ENCODE results near the gene ESYT2. TPM values are rescaled to one million over a fixed set of nuclear protein-coding genes. Genes with fewer than 3 reads are reported as not detected.

Gene ESYT2
- total RNA-seq, 1 experiment from 2014 or later: 66.6 TPM

DNA sequence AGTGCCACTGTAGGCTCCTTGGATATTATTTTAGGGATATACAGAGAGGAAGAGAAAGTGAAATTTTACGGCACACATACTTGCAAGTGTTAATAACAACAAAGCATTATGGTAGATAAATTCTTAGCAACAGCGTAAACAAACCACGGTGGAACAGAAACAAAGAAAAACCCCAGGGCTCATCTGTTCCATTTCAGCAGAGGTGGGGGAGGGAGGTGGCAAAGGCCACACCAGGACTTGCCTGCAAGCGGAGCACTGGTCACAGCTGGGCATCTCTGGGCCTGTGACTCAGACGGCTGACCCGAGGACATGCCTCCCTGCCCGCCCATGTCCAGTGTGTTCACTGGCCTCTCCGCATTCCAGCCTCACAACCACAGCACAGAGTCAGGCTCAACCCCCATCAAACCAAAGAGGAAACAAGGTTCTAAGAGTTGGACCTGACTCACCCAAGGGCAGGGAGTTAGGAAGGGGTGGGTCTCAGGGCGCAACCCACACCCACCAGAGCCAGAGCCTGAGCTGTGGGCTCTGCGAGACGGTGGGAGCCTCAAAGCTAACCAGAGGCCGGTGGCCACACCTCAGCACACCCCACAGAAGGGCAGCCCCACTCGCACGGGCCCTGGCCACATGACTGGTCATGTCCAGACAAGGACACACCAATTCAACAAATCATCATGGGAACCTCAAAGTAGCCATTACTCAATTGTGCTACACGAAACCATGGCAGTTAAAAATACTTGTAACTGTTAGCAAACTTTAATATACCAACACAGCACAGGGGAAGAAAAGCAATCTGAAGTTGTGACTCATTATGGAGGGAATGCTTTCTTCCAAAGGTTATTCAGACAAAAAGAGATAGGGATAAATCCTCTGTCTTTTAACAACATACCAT is 10.7 kb downstream of the ESYT2 start:
- TSS peak; percentile 94 for BruUV-seq (replicated peaks)
- intact Hi-C loops (cut with micrococcal nuclease; ENCODE audit: unreplicated experiment): loop anchor here (2.0 to 5.0 kb wide), 2 partner anchors 16 to 116 kb away; partner anchors contain the start of gene NCAPG2
- Mint-ChIP-seq H3K4me1 (ENCODE audit: low read depth, unreplicated experiment) (peaks cover 71% of the 10 kb centered on the region), H3K27ac (ENCODE audit: unreplicated experiment) (peak overlapping the region; percentile 96), H3K36me3 (ENCODE audit: insufficient read depth, unreplicated experiment) (peaks cover 17% of the 10 kb centered on the region), H3K27me3 (ENCODE audit: unreplicated experiment) (no peaks in the 10 kb centered on the region), H3K4me3 (ENCODE audit: low read depth, unreplicated experiment) (peak overlapping the region; percentile 65), H3K9me3 (ENCODE audit: low read depth, unreplicated experiment) (no peaks in the 10 kb centered on the region)
- CTCF ChIA-PET: interaction anchor here (0.6 to 0.8 kb wide), 2 partner anchors 9 to 432 kb away, joined by 3 to 5 read pairs; no protein-coding TSS in a partner anchor
- peak; percentile 93 for DNase-seq
- TF ChIP-seq, protein P1, sequence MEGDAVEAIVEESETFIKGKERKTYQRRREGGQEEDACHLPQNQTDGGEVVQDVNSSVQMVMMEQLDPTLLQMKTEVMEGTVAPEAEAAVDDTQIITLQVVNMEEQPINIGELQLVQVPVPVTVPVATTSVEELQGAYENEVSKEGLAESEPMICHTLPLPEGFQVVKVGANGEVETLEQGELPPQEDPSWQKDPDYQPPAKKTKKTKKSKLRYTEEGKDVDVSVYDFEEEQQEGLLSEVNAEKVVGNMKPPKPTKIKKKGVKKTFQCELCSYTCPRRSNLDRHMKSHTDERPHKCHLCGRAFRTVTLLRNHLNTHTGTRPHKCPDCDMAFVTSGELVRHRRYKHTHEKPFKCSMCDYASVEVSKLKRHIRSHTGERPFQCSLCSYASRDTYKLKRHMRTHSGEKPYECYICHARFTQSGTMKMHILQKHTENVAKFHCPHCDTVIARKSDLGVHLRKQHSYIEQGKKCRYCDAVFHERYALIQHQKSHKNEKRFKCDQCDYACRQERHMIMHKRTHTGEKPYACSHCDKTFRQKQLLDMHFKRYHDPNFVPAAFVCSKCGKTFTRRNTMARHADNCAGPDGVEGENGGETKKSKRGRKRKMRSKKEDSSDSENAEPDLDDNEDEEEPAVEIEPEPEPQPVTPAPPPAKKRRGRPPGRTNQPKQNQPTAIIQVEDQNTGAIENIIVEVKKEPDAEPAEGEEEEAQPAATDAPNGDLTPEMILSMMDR (IDR thresholded peaks at IDR 0.05; ENCODE audit: unreplicated experiment): no peak

DNA sequence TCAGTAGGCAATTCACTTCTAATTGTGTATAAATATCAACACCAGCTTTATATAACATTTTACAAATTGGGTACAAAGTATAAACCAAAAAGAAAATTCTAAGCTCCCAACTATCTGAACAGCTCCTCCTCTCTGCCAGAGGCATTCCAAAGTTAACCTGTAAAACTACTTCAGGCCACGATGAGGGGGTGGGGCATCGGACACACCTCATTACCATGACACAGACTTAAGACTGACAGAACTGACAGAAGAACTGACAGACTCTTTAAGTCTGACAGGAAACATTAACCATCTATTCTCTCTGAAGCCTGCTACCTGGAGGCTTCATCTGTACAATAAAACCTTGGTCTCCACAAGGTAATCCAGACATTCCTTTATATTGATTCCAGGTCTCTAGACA is 12.3 kb downstream of the ESYT2 start:
- intact Hi-C loops (cut with micrococcal nuclease; ENCODE audit: unreplicated experiment): loop anchor here (5.0 kb wide), 1 partner anchor 115 kb away; the partner anchor contains the start of gene NCAPG2
- CTCF ChIA-PET: interaction anchor here (1.8 kb wide), 1 partner anchor 14 kb away, joined by 4 read pairs; no protein-coding TSS in a partner anchor
- TF ChIP-seq, protein P1 (IDR thresholded peaks at IDR 0.05; ENCODE audit: unreplicated experiment): no peak
- Mint-ChIP-seq H3K4me1 (ENCODE audit: low read depth, unreplicated experiment) (peaks cover 83% of the 10 kb centered on the region), H3K9me3 (ENCODE audit: low read depth, unreplicated experiment) (no peaks in the 10 kb centered on the region), H3K27me3 (ENCODE audit: unreplicated experiment) (no peaks in the 10 kb centered on the region), H3K36me3 (ENCODE audit: insufficient read depth, unreplicated experiment) (peaks cover 17% of the 10 kb centered on the region), H3K4me3 (ENCODE audit: low read depth, unreplicated experiment) (peak overlapping the region; percentile 65), H3K27ac (ENCODE audit: unreplicated experiment) (peak overlapping the region; percentile 96)
- DNase-seq: peak; percentile 77
- no TSS peak for BruUV-seq (replicated peaks)

DNA sequence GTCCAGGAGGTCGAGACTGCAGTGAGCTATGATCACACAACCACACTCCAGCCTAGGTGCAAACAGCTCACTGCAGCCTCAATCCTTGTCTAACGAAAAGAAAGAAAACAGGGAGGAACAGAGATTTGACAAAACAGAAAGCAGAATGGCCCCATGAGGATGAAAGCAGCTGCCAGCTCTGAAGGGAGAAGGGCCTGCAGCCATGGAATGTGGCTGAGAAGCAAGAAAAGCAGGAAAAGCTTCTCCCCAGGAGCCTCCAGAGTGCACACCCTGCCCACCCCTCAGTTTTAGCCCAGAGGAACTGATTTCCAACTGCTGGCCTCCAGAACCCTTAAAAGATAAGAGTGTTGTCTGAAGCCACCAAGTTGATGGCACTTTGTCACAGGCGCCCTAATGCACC is 13.0 kb downstream of the ESYT2 start:
- no peaks in the 10 kb centered on the region for H3K27me3 Mint-ChIP-seq (ENCODE audit: unreplicated experiment)
- BruUV-seq (replicated peaks): no TSS peak
- H3K4me3 Mint-ChIP-seq (ENCODE audit: low read depth, unreplicated experiment): peak overlapping the region; percentile 65
- peaks cover 83% of the 10 kb centered on the region for H3K4me1 Mint-ChIP-seq (ENCODE audit: low read depth, unreplicated experiment)
- peak overlapping the region; percentile 96 for H3K27ac Mint-ChIP-seq (ENCODE audit: unreplicated experiment)
- H3K9me3 Mint-ChIP-seq (ENCODE audit: low read depth, unreplicated experiment): no peaks in the 10 kb centered on the region
- intact Hi-C loops (cut with micrococcal nuclease; ENCODE audit: unreplicated experiment): loop anchor here (5.0 kb wide), 1 partner anchor 114 kb away; the partner anchor contains the start of gene NCAPG2
- TF ChIP-seq, protein P1 (IDR thresholded peaks at IDR 0.05; ENCODE audit: unreplicated experiment): no peak
- DNase-seq: peak; percentile 10
- H3K36me3 Mint-ChIP-seq (ENCODE audit: insufficient read depth, unreplicated experiment): peaks cover 12% of the 10 kb centered on the region
- CTCF ChIA-PET: interaction anchor here (1.8 kb wide), 1 partner anchor 14 kb away, joined by 4 read pairs; no protein-coding TSS in a partner anchor

- TF ChIP-seq, protein P1 (IDR thresholded peaks at IDR 0.05; ENCODE audit: unreplicated experiment): no peak
- Mint-ChIP-seq H3K4me1 (ENCODE audit: low read depth, unreplicated experiment) (peaks cover 84% of the 10 kb centered on the region), H3K4me3 (ENCODE audit: low read depth, unreplicated experiment) (peak overlapping the region; percentile 65), H3K27me3 (ENCODE audit: unreplicated experiment) (no peaks in the 10 kb centered on the region), H3K36me3 (ENCODE audit: insufficient read depth, unreplicated experiment) (peaks cover 9% of the 10 kb centered on the region), H3K9me3 (ENCODE audit: low read depth, unreplicated experiment) (no peaks in the 10 kb centered on the region), H3K27ac (ENCODE audit: unreplicated experiment) (no peak overlapping the region)
- CTCF ChIA-PET: interaction anchor here (1.8 kb wide), 1 partner anchor 13 kb away, joined by 4 read pairs; no protein-coding TSS in a partner anchor
- intact Hi-C loops (cut with micrococcal nuclease; ENCODE audit: unreplicated experiment): loop anchor here (5.0 kb wide), 1 partner anchor 113 kb away; the partner anchor contains the start of gene NCAPG2
- BruUV-seq (replicated peaks): no TSS peak
- DNase-seq: no peak
Observed at GRCh38 chr7:158815800-158816128, 13.5 kb downstream of the ESYT2 start.
